GM12892 (cell line): ENCODE results near the gene CDHR3.

ENCODE experiments used
- DNase-seq: peaks from one replicate; pipeline ENCODE4 v3.0.0; 2011; ENCODE audit not compliant: insufficient read length
- FAIRE-seq: peaks from 2 replicates; lab custom pipeline; 2011; peaks lifted over from hg19 to GRCh38; lab: Jason Lieb, UNC
- POLR2A ChIP-seq: IDR thresholded peaks from 2 replicates; pipeline ENCODE4 v1.6.1; 2011; ENCODE audit warnings: low read depth, low read length, control low read depth
- POLR2AphosphoS5 ChIP-seq: IDR thresholded peaks from 2 replicates; pipeline ENCODE4 v1.6.1; 2011; ENCODE audit warnings: low read depth, low read length, control low read depth
- TAF1 ChIP-seq: IDR thresholded peaks from 2 replicates; pipeline ENCODE4 v1.6.1; 2011; ENCODE audit warnings: low read depth, mild to moderate bottlenecking, control low read depth, low read length, borderline replicate concordance

The CDHR3 gene

DNA sequence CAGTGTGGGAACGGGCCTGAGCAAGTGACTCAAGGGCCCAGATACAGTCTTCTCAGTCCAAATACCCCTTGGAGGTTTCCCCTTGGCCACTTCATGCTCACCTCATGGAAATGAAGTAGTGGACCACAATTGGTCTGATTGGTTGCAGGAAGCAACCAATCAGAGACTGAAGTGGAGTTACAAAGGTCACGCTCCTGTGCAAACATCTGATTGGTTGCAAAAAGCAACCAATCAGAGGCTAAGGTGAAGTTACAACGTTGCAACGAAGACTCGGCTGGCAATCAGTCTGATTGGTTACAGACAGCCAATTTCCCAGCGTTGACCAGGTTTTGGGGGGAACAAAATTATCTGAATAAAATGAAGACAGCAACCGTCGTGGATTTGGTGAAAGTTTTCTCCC lies 72.5 kb downstream of the CDHR3 start:
- FAIRE-seq (no peak), DNase-seq (no peak)
- TF ChIP-seq TAF1, result no peak
- TF ChIP-seq POLR2AphosphoS5, result no peak
- TF ChIP-seq POLR2A, result no peak

DNA sequence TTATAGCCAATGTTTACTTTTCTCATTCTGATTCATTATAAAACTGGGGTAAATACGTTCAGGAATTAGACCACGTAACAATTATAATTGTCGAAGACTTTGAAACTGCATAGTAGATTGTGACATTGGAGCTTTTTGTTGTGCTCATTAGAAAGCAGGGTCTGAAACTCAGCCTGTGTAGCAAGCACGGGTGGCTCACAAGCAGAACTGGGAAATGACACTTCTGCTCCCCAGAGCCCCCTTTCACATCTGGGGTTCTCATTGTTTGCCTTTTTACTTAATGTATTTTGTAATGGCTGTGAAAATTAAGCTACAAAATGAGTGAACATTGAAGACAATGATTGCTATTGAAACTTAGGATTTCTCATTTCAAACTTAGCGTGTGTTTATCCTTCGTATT lies 72.9 kb downstream of the CDHR3 start:
- DNase-seq (no peak), FAIRE-seq (no peak)
- TF ChIP-seq POLR2A (no peak), POLR2AphosphoS5 (no peak), TAF1 (no peak)

DNA sequence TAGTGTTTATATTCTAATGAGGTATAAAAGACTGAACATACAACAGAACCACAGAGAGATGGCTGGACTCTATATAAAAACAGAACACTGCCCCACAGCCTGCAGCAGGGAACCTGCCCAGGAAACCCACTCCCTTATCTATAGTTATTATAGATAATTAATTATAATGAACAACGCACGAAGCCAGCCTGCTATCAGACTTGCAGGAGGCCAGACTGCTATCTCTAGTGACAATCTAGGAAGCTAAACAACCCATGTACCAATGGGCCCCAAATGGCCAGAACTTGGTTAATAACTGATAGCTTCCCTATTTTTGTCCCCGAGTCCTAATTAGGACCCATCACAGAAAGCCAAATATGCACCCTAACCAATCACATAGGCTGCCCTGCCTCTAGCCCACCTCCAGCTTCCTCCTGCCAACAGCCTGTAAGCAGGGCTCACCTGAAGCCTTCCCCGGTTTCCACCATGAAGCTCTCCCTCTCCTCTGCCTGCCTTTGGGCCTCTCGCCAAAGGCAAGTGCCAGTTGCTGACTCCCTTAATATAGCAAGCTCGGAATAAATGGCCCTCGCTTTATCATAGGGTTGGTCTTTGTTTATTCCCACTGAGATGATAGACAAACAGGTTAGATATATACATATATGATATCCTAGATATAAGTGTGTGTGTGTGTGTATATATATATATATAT lies 74.6 kb downstream of the CDHR3 start:
- TF ChIP-seq TAF1 (no peak), POLR2A (no peak), POLR2AphosphoS5 (no peak)
- DNase-seq (no peak), FAIRE-seq (no peak)

DNA sequence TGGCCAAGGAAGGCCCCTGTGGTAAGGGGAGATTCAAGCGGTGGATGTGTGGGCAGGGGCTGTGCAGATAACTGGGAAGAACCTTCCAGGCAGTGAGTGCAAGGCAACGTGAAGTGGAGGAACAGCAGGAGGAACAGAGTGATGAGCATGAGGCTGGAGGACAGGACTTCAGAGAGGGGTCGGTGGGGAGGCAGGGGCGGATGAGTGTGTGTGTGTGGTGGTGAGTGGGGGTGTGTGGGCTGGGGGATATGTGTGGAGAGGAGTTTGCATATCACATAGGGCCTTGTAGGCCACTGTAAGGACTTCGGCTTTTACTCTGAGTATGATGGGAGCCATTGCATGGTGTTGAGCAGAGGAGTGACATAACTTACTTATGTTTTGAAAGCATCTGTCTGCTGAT lies 75.2 kb downstream of the CDHR3 start:
- DNase-seq (no peak), FAIRE-seq (no peak)
- TF ChIP-seq POLR2A (no peak), POLR2AphosphoS5 (no peak), TAF1 (no peak)

DNA sequence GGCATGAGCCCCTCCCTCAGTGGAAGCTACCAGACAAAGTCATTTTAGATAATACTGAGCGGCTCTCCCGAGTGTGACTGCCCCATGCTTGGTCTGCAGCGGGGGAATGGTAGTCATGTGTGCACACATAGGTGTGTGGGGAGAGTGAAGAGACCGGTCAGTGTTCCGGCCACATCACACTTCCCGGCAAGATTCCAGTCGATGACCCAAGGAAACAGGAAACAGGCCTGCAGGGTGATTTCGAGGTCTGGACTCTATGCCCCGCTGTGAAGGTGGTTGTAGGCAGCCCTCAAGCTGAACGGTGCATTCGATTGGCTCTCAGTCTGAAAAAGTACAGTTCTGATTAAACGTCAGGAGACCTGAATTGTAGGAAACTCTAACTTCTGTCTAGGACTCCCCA lies 75.9 kb downstream of the CDHR3 start:
- DNase-seq, result no peak
- no peak for TF ChIP-seq POLR2A
- TF ChIP-seq POLR2AphosphoS5, result no peak
- no peak for TF ChIP-seq TAF1
- no peak for FAIRE-seq

DNA sequence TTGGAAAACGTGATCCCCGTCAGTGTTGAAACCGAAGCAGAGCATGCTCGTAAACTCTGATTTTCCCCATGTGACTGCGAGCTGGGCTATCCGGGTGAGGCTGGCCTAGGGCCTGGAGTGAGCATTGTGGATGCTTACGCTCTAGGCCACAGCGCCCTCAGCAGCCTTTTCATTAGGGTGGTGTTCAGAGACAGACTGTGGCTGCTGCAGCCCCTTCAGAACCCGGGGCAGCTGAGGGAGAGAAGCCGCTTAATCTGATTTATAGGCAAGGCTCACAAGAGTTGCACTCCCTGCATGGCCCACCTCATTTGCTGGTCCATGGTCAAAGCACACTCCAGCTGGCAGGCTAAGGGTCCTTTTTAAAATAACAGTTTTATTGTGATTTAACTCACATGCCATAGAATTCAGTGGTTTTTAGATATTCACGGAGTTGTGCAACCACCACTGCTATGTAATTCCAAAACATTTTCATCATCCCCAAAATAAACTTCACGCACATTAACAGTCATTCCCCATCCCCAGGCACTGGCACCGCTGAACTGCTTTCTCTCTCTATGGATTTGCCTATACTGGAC lies 76.5 kb downstream of the CDHR3 start:
- FAIRE-seq (no peak), DNase-seq (no peak)

DNA sequence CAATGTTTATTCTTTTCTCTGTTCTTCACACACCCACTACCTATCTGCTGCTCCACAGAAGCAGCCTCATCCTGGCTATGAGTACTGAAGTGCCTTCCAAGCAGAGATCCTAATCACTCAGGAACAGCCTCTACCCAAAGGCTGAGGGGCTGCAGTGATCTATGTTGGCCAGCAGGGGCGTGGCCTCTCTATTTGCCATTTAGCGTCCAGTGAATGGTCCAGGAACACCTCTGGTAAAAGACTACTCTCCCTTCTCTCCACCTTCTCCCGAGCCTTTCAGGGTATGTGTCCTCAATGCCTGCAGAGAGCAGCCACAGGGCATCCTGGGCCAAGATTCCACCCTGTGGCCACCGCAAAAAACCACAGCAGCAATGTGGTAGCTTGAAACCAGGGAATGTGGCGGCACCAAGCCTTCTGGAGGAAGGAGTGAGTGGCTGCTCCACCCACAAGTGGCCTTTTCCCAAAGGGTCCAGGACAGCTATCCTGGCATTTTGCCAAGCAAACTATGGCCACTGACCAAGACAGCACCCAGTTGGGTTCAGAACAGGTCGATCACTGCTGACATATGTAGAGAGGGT lies 78.2 kb downstream of the CDHR3 start:
- no peak for DNase-seq
- peak; percentile 27 for FAIRE-seq
- TF ChIP-seq POLR2AphosphoS5 (no peak), POLR2A (no peak), TAF1 (no peak)

More for the DNA sequence above, 76.5 kb downstream of the CDHR3 start:
- TF ChIP-seq POLR2AphosphoS5 (no peak), TAF1 (no peak), POLR2A (no peak)

DNA sequence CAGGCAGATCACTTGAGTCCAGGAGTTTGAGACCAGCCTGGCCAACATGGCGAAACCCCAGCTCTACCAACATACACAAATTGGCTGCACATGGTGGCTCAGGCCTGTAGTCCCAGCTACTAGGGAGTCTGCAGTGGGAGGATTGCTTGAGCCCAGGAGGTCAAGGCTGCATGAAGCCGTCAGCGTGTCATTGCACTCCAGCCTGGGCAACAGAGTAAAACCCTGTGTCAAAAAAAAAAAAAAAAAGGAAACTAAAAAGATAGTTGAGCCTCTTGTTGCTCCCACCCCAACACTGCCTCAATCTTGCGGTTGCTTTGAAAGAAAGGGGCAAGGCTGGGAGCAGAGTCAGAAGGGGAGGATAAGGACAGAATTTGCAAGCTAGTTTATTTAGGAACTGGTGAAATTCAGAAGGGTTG lies 79.1 kb downstream of the CDHR3 start:
- no peak for DNase-seq
- no peak for FAIRE-seq
- TF ChIP-seq POLR2AphosphoS5 (no peak), TAF1 (no peak), POLR2A (no peak)

DNA sequence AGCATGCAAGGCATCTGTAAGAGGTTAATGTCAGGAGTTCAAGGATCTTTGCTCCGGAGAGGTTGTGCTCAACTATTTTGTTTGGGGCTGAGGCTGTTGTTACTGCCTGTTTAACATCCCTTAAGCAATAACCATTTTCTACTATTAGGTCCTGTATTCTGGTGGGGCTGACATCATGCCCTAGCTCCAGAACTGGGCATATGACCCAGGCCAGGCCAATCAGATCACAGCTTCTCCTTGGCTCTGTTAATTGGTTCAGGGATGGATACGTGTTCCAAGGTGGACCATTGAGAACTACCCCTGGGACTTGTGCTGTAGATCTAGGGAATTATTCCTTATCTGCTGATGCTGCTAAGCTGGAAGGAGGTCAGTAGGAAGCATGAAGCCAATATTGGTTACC lies 82.1 kb downstream of the CDHR3 start:
- no peak for TF ChIP-seq POLR2A
- TF ChIP-seq TAF1, result no peak
- no peak for TF ChIP-seq POLR2AphosphoS5
- no peak for FAIRE-seq
- no peak for DNase-seq

DNA sequence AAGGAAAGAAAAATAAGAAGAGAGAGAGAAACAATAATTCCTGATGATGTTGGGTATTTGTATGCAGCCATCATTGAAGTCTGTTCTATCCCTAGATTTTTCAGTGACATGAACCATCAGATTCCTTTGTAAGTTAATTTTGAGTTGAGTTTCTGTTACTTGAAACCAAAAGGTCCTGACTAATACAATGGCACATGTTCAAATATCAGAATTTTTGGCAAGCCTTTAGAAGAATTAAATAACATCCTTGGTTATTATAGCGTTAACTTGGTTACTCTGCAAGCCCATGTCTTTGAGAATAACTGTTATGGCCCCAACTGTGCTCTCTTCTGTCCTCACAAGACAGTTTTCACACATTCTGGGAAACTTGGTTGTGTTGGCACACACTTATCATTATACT lies 82.5 kb downstream of the CDHR3 start:
- TF ChIP-seq POLR2A (no peak), TAF1 (no peak), POLR2AphosphoS5 (no peak)
- no peak for FAIRE-seq
- DNase-seq, result no peak

DNA sequence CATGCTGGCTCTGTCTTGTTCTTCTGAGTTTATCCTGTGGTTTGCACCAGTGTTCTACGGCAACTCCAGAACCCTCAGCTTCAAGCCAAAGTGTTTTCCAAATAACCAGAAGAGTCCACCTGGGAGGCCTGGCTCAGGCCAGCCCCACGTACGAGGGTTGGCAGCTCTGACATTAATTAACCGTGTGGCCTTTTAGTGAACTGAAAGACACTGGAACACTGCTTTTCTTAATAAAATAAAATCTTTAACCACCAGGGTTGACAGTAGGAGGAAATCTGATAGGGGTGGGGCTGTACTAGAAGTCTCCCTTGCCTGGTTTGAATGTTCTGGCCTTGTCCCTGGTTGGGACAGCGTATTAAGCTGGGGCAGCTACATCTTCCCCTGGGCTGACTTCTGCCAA lies 84.1 kb downstream of the CDHR3 start:
- no peak for TF ChIP-seq TAF1
- TF ChIP-seq POLR2A, result no peak
- no peak for TF ChIP-seq POLR2AphosphoS5
- DNase-seq (no peak), FAIRE-seq (no peak)
